Parathyroid adenoma (tissue), 2 donors: ENCODE measurements around the gene CACNA1D.

Source experiments
- H2AFZ ChIP-seq: fragments of 300-600 bp; sonication (generic); one replicate; pipeline ENCODE4 v1.7.0; 2017; ENCODE audit warnings: antibody characterized with exemption, mild to moderate bottlenecking
- H3K27ac ChIP-seq: fragments of 300-600 bp; sonication (generic); one replicate; pipeline ENCODE4 v1.7.0; 2017
- H3K27me3 ChIP-seq: fragments of 300-600 bp; sonication (generic); one replicate; pipeline ENCODE4 v1.7.0; 2017; ENCODE audit warnings: low read length; ENCODE audit not compliant: control insufficient read depth, insufficient read depth
- H3K36me3 ChIP-seq: fragments of 300-600 bp; sonication (generic); one replicate; pipeline ENCODE4 v1.7.0; 2017; ENCODE audit warnings: low read length; ENCODE audit not compliant: control insufficient read depth, insufficient read depth
- H3K4me1 ChIP-seq: fragments of 300-600 bp; sonication (generic); one replicate; pipeline ENCODE4 v1.7.0; 2017; ENCODE audit warnings: control low read depth
- H3K4me2 ChIP-seq: fragments of 300-600 bp; sonication (generic); one replicate; pipeline ENCODE4 v1.7.0; 2017; ENCODE audit warnings: low read length
- H3K4me3 ChIP-seq: fragments of 300-600 bp; sonication (generic); one replicate; pipeline ENCODE4 v1.7.0; 2017; ENCODE audit warnings: low read depth, low read length
- H3K79me2 ChIP-seq: fragments of 300-600 bp; sonication (generic); one replicate; pipeline ENCODE4 v1.7.0; 2017; ENCODE audit warnings: control low read depth
- H3K9ac ChIP-seq: fragments of 300-600 bp; sonication (generic); one replicate; pipeline ENCODE4 v1.7.0; 2017; ENCODE audit warnings: mild to moderate bottlenecking
- H3K9me3 ChIP-seq: fragments of 300-600 bp; sonication (generic); one replicate; pipeline ENCODE4 v1.7.0; 2017; ENCODE audit warnings: low read length; ENCODE audit not compliant: control insufficient read depth
- TF ChIP-seq, protein P1 (sequence below): fragments of 300-600 bp; sonication (generic); IDR thresholded peaks from one replicate; pipeline ENCODE4 v1.7.0; 2017; ENCODE audit warnings: antibody characterized with exemption, mild to moderate bottlenecking
- donor health status: primary hyperparathyroidism.

CACNA1D gene

DNA sequence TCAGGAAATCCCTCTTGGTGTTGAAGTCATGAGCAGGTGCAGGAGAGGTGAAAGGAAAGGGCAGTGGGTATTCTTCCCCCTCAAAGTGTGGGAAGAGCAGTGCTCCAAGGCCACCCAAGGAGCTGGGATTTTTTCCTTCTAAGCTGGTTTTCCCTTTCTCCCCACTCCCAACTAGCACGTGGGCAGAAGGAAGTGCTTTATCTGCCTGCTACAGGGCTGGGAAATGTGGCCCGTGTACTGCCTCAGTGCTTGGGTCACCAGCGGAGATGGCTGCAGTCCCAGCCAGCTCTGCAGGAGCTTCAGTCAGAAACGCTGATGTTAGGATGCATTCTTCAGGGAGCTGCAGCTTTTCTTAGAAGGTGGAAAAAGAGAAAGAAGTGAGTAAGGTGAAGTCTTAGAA, 99.2 kb downstream of the CACNA1D start:
- TF ChIP-seq, protein P1, sequence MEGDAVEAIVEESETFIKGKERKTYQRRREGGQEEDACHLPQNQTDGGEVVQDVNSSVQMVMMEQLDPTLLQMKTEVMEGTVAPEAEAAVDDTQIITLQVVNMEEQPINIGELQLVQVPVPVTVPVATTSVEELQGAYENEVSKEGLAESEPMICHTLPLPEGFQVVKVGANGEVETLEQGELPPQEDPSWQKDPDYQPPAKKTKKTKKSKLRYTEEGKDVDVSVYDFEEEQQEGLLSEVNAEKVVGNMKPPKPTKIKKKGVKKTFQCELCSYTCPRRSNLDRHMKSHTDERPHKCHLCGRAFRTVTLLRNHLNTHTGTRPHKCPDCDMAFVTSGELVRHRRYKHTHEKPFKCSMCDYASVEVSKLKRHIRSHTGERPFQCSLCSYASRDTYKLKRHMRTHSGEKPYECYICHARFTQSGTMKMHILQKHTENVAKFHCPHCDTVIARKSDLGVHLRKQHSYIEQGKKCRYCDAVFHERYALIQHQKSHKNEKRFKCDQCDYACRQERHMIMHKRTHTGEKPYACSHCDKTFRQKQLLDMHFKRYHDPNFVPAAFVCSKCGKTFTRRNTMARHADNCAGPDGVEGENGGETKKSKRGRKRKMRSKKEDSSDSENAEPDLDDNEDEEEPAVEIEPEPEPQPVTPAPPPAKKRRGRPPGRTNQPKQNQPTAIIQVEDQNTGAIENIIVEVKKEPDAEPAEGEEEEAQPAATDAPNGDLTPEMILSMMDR = no peak
- Histone ChIP-seq H3K9ac (no peak overlapping the region), H3K4me2 (no peak overlapping the region), H3K4me3 (no peak overlapping the region), H3K9me3 (no peaks in the 10 kb centered on the region), H3K79me2 (no peaks in the 10 kb centered on the region), H2AFZ (peak overlapping the region; percentile 55), H3K36me3 (no peaks in the 10 kb centered on the region), H3K27me3 (no peaks in the 10 kb centered on the region), H3K27ac (no peak overlapping the region), H3K4me1 (peaks cover 13% of the 10 kb centered on the region)

DNA sequence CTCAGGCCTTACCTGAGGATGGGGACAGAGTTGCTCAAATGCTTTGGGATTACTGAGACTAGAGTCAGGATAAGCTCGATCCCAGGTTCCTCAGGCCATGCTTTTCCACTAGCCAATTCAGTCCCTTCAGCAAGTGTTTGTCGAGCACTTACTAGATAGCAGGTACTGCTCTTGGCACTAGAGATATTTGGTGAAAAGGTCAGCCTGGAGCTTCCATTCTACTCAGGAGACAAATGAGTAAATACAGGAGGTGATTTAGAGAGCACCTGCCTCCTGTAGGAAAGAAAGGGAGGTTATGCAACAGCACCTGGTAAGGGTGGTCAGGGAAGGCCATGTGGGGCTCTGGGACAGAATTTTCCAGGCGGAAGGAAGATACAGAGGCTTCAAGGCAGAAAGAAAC, 99.9 kb downstream of the CACNA1D start:
- no peaks in the 10 kb centered on the region for H3K9me3 ChIP-seq
- no peak overlapping the region for H2AFZ ChIP-seq
- no peak overlapping the region for H3K27ac ChIP-seq
- no peaks in the 10 kb centered on the region for H3K27me3 ChIP-seq
- H3K36me3 ChIP-seq = no peaks in the 10 kb centered on the region
- H3K9ac ChIP-seq = no peak overlapping the region
- no peaks in the 10 kb centered on the region for H3K79me2 ChIP-seq
- TF ChIP-seq, protein P1 = no peak
- H3K4me3 ChIP-seq = no peak overlapping the region
- H3K4me2 ChIP-seq = no peak overlapping the region
- H3K4me1 ChIP-seq = peaks cover 13% of the 10 kb centered on the region

DNA sequence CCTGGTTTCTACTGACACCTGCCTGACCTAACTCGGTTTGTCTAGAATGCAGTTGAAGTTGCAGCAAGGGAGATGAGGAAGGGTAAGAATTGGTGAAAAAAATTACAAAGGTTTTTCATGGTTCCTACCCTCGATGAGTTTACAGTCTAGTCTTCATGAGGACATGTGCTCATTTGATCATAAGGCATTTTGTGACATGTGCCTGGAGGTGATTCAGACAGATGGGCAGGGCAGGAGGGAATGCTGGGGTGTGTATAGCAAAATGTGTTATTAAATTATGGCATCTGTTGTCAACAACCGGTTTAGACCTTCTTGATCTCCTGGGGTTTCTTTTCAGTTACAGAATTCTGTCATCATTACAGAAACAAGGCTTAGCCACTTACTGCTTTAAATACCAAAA, 101.2 kb downstream of the CACNA1D start:
- H3K79me2 ChIP-seq = no peaks in the 10 kb centered on the region
- H3K9ac ChIP-seq = no peak overlapping the region
- H3K4me2 ChIP-seq = no peak overlapping the region
- H3K27me3 ChIP-seq = no peaks in the 10 kb centered on the region
- no peak overlapping the region for H3K4me3 ChIP-seq
- H3K36me3 ChIP-seq = no peaks in the 10 kb centered on the region
- no peak overlapping the region for H3K27ac ChIP-seq
- TF ChIP-seq, protein P1 = no peak
- no peaks in the 10 kb centered on the region for H3K9me3 ChIP-seq
- H3K4me1 ChIP-seq = peaks cover 20% of the 10 kb centered on the region
- H2AFZ ChIP-seq = no peak overlapping the region

DNA sequence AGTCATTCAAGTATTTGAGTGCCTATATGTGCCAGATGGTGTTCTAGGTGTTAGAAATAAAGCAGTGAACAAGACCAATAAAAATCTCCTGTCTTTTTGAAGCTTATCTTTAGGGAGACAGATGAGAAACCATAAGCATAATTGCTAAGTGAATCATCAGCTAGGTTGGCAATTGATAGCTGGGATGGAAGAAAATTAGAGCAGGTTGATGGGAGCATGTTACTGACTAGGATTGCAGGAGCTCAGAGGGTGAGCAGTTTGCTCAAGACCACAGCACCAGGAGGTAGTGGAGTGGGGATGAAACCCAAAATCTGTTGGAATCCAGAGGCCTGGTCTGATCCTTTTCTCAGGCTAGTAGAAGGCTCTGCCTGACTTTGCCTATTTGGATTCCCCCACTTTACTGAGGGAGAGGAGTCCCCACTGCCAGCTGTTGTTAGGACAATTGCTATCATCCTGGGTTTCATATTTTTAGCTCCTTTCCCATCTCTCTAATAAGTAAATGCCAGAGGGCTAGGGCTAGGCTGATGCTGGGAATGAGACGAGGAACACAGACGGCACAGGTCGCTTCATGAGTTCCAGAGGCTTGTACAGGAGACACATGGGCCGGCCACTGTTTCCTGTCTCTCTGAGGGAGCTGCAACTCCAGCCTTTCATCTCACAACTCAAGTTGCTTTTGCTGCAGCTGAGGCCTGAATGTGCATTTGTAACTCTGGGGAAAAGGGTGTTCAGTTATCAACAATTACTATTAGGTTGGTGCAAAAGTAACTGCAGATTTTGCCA, 102.9 kb downstream of the CACNA1D start:
- Histone ChIP-seq H3K4me3 (no peak overlapping the region), H3K9me3 (no peaks in the 10 kb centered on the region), H3K79me2 (no peaks in the 10 kb centered on the region), H3K4me2 (no peak overlapping the region), H3K4me1 (peaks cover 15% of the 10 kb centered on the region), H3K27me3 (no peaks in the 10 kb centered on the region), H2AFZ (no peak overlapping the region), H3K36me3 (no peaks in the 10 kb centered on the region), H3K9ac (no peak overlapping the region), H3K27ac (no peak overlapping the region)
- TF ChIP-seq, protein P1 = no peak

DNA sequence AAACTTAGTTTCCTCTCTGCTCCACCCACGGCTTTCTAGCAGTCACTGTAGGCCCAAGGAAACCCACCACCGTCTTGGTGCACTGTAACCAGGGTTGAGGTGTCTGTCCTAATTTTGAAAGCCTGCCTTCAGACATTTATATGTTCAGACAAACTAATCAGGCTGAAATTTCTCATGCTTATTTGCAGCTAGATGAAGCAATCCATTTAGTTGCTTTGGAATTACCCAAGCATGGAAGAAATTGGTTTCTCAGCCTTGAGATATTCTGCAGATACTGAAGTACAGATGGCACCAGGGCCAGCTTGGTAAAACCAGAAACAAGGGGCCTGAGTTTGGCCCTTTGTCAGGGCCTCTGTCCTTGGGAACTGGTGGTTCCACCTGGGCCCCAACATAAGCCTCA, 105.4 kb downstream of the CACNA1D start:
- TF ChIP-seq, protein P1 = no peak
- Histone ChIP-seq H3K9ac (no peak overlapping the region), H3K4me3 (no peak overlapping the region), H3K27ac (no peak overlapping the region), H3K79me2 (no peaks in the 10 kb centered on the region), H3K27me3 (no peaks in the 10 kb centered on the region), H2AFZ (peak overlapping the region; percentile 36), H3K9me3 (no peaks in the 10 kb centered on the region), H3K4me1 (peaks cover 7% of the 10 kb centered on the region), H3K36me3 (no peaks in the 10 kb centered on the region), H3K4me2 (no peak overlapping the region)
